SH-SY5Y (cell line): ENCODE results near the gene PTCH1.

Experiments
- GATA2 ChIP-seq: IDR thresholded peaks from 2 replicates; pipeline ENCODE4 v1.6.1; 2011; ENCODE audit warnings: mild to moderate bottlenecking, low read depth, low read length
- GATA3 ChIP-seq: IDR thresholded peaks from 2 replicates; pipeline ENCODE4 v1.6.1; 2011; ENCODE audit warnings: low read depth, mild to moderate bottlenecking, low read length, moderate library complexity

DNA sequence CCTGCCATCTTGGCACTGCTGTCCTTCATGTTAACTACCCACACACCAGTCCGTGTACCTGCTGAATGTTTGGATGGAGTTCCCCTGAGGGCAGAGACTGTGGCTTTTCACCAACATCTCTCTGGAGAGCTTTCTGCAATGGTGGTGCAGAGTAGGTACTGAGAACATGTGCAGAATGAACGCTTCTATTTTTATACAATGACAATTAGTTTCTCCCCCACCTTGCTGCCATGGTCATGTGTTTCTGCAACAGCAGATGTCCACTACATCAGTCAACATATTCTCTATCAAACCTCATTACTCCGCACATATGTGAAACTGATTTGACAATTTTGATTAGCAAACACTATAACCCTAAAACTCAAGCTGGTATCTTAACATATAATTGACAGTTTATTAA is 14.5 kb downstream of the PTCH1 start:
- TF ChIP-seq GATA2 (no peak), GATA3 (no peak)
